Inflammatory macrophage treated with lipopolysaccharide for 4 hours (primary cell): ENCODE results near the gene KANTR.

Source experiments
- DNase-seq: peaks from one replicate; pipeline ENCODE4 v3.0.0-alpha.2; 2020

The KANTR gene

DNA sequence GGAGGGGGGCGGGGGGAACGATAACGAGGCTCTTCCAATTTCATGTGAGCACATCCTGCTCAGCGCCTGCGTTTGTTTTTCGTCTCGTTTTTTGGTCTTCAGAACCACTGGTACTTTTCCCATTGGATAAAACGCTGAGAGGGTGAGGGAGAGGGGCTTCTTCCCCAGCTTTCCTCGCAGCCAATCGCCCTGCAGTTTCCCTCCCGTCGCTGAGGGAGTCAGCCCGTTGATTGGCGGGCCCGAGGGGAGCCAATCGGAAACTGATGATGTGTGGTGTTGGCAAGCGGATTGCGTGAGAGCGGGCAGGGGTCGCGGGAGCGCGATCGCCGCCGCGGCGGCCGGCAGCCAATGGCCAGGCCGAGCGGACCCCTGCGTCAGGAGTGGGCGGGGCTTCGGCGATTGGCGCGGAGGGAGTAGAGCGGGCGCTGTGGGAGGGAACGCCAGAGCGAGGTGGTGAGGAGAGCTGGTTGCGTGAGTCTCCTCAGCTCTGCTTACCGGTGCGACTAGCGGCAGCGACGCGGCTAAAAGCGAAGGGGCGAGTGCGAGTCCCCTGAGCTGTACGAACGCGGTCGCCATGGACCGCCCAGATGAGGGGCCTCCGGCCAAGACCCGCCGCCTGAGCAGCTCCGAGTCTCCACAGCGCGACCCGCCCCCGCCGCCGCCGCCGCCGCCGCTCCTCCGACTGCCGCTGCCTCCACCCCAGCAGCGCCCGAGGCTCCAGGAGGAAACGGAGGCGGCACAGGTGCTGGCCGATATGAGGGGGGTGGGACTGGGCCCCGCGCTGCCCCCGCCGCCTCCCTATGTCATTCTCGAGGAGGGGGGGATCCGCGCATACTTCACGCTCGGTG, 11.8 kb upstream of the KANTR start, which contains the start of gene TSPYL2:
TSPYL2 (plus strand) TSS at position 443 of the 848 bp plus-strand sequence; CDS start at position 575, 132 bp downstream.
- DNase-seq, result peak; percentile 83

DNA sequence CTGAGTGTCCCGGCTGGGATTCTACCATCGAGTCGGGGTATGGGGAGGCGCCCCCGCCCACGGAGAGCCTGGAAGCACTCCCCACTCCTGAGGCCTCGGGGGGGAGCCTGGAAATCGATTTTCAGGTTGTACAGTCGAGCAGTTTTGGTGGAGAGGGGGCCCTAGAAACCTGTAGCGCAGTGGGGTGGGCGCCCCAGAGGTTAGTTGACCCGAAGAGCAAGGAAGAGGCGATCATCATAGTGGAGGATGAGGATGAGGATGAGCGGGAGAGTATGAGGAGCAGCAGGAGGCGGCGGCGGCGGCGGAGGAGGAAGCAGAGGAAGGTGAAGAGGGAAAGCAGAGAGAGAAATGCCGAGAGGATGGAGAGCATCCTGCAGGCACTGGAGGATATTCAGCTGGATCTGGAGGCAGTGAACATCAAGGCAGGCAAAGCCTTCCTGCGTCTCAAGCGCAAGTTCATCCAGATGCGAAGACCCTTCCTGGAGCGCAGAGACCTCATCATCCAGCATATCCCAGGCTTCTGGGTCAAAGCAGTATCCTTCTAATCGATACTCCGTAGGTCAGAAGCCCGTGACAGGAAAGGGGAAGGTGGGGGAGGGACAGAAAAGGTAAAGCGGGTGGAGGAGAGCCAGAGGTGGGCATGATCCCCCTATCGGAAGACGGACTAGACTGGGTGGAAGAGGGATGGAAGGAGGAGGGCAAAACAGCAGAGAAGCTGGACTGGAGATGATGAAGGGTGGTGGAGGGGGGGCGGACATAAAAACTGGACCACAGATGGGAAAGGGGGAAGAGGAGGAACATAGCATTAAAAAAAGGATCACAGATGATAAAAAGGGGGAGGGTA, 10.9 kb upstream of the KANTR start:
- no peak for DNase-seq

DNA sequence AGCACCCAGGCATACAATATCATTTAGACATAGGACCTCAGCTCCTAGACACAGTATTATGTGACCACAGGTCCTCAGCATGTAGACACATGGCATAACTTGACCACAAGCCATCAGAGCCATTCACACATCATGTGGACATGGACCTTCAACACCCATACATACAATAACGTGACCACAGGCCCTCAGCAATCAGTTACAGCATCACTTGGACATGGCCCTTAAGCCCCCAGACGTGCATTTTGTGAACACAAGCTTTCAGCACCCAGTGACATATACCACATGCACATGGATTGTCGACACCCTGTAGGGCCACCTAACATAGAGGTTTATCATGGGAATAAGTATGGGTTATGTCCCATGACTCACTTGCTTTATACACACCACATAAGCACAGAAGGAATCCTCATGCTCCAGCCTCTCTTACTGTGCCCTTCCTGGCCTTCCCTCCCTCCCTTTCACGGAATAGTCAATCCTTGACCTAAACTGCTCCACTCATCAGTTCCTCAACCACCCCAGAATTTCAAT, 9.8 kb upstream of the KANTR start:
- no peak for DNase-seq

DNA sequence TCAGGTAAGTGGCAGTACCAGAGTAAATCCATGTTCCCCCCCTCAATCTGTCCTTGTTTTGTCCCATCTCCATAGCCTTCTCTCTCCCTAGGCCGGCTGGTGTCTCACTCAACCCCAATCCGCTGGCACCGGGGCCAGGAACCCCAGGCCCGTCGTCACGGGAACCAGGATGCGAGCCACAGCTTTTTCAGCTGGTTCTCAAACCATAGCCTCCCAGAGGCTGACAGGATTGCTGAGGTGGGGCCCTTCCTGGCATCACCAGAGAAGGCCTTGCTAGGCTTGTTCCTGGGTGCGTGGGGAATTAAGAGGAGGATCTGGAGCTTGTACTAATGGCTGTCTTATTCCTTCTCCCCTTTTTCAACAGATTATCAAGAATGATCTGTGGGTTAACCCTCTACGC, 9.1 kb upstream of the KANTR start:
- no peak for DNase-seq

DNA sequence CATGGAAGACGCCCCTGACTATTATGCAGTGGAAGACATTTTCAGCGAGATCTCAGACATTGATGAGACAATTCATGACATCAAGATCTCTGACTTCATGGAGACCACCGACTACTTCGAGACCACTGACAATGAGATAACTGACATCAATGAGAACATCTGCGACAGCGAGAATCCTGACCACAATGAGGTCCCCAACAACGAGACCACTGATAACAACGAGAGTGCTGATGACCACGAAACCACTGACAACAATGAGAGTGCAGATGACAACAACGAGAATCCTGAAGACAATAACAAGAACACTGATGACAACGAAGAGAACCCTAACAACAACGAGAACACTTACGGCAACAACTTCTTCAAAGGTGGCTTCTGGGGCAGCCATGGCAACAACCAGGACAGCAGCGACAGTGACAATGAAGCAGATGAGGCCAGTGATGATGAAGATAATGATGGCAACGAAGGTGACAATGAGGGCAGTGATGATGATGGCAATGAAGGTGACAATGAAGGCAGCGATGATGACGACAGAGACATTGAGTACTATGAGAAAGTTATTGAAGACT, 8.2 kb upstream of the KANTR start:
- no peak for DNase-seq

DNA sequence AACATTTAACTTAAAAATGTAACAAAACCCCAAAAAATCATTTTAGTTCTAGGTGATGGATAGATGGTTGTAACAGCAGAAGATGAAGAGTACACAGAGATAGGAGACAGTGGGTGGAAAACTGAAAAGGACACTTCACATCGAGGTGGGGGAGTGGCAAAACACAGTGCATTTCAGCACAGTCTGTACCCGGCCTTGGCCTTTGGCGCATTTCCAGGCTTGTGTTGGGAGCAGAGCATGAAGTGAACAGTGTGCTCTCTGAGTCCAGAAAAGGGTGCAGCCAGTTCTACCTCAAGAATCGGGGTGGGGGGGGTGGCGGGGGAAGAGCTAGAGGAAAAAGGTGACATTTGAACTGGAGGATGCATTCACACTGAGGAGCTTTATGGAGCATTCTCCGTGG, 7.5 kb upstream of the KANTR start:
- no peak for DNase-seq

DNA sequence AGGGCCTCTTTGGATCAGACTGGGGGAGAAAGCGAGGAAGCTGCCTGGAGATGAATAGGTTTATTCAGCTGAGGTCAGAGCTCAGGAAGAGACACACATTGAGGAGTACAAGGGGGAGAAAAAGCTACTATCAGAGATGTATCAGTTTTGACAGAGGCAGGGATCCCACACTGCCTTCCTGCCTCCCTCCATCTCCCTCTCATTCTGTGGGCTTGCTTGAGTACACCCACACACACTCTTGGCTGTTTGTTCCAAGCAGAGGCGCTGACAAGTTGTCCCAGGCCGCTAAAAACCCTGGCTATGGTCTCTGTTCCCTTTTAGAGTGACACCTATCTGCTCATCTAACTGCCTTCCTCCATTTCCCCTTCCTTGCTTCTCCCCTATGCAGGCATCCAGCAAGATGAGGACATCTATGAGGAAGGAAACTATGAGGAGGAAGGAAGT, 6.5 kb upstream of the KANTR start:
- peak; percentile 13 for DNase-seq

DNA sequence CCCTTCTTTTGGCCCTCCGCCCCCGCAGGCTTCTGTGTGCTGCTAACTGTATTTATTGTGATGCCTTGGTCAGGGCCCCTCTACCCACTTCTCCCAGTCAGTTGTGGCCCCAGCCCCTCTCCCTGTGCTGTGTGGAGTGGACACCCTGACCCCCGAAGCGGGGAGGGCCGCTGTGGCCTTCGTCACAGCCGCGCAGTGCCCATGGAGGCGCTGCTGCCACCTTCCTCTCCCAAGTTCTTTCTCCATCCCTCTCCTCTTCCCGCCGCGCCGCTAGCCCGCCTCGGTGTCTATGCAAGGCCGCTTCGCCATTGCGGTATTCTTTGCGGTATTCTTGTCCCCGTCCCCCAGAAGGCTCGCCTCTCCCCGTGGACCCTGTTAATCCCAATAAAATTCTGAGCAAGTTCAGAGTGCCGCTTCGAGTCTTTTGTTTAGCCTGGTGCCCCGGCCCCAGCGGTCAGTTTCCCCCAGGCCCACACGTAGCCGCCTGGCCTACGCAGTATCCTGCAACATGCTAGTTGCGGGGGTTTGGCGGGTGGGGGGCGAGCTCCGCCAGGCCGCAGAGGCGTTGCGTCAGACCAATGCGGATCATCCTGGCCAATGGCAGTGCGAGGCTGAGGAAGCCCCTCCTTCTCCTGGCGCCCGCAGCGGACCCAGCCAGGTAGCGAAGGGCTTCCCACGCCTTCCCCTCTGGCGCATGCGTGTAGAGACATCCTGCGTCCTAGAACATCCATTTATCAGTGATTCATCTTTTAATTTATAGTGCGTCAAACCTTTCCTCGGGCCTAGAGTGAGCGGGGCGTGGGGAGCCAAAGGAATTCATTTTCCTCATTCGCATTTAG, 5.6 kb upstream of the KANTR start:
- no peak for DNase-seq

DNA sequence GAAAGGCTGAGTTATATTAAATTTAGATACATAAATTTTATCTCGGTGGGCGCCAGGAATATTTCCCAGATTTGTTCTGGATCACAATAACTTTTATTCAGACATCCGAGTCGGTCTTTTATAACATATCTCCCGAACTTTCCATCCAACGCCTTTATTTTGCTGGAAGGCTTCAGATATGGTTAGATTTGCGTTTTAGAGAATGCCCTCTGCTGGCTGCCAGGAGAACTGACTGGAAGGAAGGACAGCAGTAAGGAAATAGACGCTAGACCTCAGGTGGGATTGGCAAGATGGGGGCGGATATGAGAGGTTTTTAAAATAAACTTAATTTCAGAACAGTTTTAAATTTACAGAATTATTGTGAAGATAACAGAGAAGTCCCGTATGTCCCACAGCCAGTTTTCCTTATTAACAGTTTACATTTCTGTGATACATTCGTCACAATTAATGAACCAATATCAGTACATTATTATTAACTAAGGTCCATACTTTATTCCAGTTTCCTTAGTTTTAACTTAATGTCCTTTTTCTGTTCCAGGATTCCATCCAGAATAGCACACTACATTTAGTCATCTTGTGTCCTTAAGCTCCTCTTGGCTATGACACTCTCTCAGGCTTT, 4.6 kb upstream of the KANTR start:
- DNase-seq, result peak; percentile 30

DNA sequence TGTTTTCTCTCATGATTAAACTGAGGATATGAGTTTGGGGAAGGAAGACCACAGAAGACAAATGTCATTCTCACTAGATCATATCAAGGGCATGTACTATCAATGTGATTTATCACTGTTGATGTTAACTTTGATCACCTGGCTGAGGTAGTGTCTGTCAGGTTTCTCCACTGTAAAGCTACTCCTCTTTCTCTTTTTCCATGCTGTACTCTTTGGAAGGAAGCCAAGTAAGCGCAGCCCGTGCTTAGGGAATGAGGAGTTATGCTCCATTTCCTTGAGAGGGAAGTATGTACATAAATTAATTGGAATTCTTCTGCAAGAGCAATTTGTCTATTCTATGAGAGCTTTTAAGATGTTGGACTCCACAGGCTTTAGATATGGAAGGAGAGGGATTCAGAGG, 4.0 kb upstream of the KANTR start:
- no peak for DNase-seq

DNA sequence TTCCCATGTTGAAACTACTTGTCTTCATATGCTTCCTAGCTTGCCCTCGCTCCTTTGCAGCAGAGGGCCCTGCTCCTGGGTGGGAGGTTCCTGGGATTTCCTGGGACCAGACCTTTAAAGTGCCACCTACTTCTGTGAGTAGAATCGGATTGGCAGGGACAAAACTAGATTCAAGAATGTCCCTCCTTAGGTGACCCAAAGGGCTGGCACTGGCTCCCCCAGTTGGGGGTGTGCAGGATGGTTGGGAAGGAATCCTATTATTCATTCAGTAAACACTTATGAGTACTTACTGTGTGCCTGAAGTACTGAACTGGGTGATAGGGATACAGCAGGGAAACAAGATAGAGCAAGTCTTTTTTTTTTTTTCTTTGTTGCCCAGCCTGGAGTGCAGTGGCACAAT, 2.6 kb upstream of the KANTR start:
- no peak for DNase-seq

DNA sequence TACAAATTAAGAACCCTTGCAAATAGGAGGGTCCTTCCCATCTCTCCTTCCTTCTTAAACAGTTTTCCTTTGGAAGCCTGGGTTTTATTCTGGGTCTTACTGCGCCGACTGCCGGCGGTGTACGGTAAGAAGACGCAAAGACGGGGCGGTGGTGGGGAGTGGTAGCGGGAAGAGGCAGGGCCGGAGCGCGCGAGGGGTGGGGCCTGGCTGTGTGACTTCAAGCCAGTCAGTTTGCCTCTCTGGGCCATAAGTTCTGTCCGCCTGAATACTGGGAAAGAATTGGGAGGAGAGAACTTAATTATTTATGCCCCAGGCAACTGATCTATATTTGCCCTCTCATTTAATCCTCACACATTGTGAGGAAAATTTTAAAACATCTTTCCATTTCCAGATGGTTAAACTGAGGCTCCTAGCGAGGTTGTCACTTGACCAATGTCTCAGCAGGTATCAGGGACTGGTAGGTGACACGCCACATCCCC, 726 bp upstream of the KANTR start:
- DNase-seq, result peak; percentile 68

DNA sequence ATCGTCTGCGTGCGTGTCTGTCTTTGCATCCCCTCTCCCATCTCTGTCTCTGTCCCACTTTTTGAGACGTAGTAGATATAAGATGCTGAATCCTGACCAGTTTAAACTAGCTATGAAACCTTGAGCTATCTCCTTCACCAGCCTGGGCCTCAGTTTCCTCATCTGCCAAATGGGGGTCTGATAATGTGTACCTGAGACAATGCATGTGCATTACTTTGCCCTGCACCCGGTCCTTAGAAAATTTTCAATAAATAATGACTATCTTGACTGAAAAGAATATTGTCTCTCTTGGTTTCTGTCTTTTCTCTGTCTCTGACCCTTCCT, 602 bp downstream of the KANTR start:
- DNase-seq, result no peak

DNA sequence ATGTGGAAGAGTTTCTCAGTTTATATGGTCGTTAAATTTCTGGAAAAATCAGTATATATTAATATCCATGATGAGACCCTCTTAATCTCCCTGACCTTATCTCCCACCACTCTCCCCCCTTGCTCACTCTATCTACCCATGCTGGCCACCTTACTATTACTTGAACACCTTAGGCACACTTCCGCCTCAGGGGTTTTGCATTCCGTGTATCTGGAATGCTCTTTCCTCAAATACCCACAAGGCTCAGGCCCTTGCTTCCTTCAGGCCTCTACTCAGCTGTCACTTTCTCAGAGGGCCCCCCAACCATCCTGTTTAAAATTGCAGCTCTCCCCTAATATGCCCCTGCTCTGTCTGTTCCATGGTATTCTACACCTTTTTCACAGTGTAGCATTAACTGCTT, 1.9 kb downstream of the KANTR start:
- DNase-seq, result no peak

DNA sequence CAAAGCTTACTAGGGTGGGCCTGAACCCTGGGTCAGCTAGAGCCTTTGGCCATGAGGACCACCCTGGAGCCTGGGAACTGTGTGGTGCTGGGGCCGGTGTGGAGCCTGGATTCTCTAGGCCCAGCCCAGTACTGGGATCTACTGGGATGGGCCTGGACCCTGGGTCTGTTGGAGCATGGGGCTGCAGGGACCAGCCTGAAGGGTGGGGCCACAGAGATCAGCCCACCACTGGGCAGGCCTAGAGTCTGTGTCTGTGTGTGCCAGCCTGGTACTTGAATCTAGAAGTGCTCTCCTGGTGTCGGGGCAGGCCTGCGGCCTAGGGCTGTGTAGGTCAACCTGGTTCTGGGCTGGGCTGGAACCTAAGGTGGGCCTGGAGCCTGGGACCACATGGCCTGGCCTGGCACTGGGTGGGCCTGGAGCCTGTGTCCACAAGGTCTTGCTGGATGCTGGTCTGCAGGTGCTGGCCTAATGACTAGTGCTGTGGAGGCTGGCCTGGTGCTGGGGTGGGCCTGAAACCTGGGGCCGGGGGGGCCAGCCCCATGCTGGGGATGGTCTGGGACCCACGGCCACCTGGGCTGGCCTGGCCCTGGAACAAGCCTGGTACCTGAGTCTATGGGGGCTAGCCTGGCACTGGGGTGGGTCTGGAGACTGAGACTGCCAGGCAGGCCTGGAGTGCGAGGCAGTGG, 21.1 kb downstream of the KANTR start:
- DNase-seq, result no peak

DNA sequence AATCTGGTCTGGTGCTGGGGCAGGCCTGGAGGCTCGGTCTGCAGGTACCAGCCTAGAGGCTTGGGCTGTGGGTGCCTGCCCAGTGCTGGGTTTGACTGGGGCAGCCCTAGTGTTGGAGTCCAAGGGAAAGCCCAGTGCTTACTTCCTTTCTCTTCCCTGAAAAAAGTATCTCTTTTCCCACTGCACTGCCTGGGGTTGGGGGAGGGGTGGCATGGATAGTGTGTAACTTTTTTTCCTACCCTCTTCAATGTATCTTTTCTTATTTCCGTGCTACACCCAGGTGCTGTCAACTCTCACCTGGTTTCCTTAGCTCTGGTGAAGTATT, 21.6 kb downstream of the KANTR start:
- no peak for DNase-seq

DNA sequence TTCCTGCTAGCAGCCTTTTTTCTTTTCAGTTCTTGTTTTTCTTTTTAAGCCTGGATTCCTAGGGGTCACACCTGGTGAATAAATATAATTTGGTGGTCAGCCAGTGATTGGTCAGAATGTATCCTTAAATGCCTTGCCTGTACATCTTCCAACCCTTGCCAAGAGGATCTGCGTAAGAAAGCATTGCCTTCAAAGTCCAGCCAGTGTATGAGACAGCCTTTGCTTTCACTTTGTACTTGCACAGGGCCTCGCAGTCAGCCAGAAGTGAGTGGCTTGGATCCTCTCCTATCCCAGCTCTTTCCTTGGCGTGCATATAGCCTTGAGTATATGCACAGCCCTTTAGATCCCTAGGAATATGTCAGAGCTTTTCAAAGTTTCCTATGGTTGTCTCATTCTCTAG, 22.2 kb downstream of the KANTR start:
- DNase-seq, result no peak

DNA sequence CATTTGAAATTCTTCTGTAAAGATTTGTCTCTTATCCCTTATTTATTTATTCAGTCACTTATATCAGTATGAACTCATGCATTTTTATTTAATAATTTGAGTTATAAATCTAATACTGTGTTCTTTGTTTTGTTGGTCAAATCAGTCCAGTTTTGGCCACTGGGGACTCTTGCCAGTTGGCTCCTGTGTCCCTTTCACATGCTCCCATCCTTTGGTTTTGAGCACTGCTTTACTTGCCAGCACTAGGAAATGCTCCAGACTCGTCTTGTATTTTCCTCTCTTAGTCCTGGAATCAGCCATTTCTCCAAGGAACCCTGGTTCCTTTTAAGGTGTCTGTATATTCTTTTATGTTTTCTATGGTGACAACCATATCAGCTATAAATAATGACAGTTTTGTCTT, 28.1 kb downstream of the KANTR start:
- DNase-seq, result no peak

DNA sequence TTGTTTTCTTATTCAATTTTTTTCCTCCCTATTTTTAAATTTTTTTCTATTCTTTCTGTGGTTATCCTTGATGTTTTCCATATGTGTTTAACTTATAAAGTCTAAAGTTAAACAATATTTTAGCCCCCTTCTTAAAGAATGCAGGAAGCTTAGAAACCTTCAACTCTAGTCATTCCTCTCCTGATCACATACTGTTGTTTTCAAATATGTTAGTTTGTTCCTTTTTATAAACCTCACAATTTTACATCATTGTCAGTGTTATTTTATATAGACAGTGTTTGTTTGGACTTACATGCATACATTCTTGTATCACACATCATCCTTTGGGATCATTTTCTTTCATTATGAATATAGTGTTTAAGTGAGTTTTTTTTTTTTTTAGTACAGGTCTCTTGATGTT, 31.6 kb downstream of the KANTR start:
- no peak for DNase-seq

DNA sequence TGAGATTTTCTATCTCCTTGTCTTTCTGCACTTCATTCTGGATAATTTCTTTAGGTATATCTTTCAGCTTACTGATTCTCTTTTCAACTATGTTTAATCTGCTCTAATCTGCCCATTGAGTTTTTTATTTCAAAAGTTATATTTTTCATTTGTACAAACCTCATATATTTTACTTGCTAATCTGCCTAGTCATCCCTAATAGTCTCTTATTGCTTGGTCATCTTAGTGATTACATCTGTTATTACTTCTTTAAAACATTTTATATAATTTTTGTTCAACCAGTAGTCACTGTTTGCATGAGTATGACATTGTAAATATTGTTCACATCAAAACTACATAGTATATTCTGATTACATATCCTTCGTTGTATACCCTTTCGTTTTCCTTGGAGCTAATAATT, 32.4 kb downstream of the KANTR start:
- DNase-seq, result no peak

DNA sequence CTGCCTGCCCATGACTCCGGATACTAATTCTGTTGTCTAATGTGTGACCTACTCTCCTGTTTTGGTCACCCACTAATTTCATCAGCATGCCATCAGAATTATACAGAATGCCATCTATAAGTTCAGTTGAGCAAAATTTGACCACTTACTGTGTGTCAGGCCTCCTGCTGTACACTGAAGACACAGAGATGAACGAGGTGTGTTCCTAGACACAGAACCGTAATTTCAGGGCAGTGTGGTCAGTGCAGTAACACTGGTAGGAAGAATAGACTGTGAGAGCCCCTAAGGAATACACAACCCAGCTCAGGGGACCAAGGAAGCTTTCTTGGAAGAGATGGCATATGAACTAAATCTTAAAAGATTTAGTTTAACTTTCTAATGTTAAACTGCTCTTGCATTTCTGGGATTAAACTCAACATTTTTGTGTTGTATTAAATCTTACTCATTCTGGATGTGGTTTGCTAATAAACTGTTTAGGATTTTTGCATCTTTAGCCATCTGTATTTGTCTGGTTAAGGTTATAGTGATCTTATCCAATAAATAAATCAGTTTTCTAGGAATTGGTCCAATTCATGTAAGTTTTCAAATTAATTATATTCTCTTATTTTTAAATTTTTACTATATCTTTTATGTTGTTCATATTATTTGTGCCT, 34.3 kb downstream of the KANTR start:
- no peak for DNase-seq
